ENCODE measurements around the gene NEURL4.
"Not testable (repeated sequence)": the region's sequence is repeated elsewhere in the genome, so short reads cannot be mapped to it uniquely, and the experiment has no call there.

Gene NEURL4

GRCh38 chr17:7347630-7348477 lies 18.7 kb upstream of the NEURL4 start:
- DNase-seq (ENCODE audit: extremely low read depth in 1 of 2, low read depth in 1 of 2): no peak

- no peak for DNase-seq (ENCODE audit: extremely low read depth in 1 of 2, low read depth in 1 of 2)
Observed at GRCh38 chr17:7346761-7347614, 17.9 kb upstream of the NEURL4 start.

GRCh38 chr17:7343250-7343649 lies 14.1 kb upstream of the NEURL4 start:
- no peak for DNase-seq (ENCODE audit: extremely low read depth in 1 of 2, low read depth in 1 of 2)

GRCh38 chr17:7341842-7342241 lies 12.7 kb upstream of the NEURL4 start:
- DNase-seq (ENCODE audit: extremely low read depth in 1 of 2, low read depth in 1 of 2): no peak

DNA sequence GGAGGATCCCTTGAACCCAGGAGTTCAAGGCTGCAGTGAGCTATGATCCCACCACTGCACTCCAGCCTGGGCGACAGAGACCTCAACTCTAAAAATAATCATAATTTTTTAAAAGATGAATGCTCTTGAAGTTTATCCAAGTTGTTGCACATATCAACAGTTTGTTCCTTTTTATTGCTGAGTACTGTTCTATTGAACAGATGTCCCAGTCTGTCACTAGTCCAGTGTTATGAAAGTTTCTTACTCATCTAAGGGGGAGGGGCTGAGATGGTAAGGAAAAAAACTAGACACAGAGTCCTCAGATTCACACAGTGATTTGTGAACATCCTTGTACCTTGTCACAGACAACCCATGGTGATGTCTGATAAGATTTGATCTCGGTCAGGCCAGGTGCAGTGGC lies 11.0 kb upstream of the NEURL4 start:
- no peak for DNase-seq (ENCODE audit: extremely low read depth in 1 of 2, low read depth in 1 of 2)

DNA sequence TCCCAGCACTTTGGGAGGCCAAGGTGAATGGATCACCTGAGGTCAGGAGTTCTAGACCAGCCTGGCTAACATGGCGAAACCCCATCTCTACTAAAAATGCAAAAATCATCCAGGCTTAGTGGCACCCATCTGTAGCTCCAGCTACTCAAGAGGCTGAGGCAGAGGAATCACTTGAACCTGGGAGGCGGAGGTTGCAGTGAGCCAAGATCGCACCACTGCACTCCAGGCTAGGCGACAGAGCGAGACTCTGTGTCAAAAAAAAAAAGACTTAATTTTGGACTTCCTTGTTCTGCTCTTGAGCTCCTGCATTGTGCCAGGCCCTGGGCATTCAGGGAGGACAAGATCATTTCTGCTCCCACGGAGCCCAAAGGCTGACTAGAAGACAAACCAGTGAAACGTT lies 8.5 kb upstream of the NEURL4 start:
- not testable (repeated sequence) for DNase-seq (ENCODE audit: extremely low read depth in 1 of 2, low read depth in 1 of 2)

- peak; percentile 70 to 81 for DNase-seq (ENCODE audit: extremely low read depth in 1 of 2, low read depth in 1 of 2)
Observed at GRCh38 chr17:7336240-7337175, 7.4 kb upstream of the NEURL4 start, which contains the start of gene ACAP1. ACAP1 (plus strand) TSS chr17:7336529; CDS start chr17:7336735, 206 bp downstream.

- not testable (repeated sequence) for DNase-seq (ENCODE audit: extremely low read depth in 1 of 2, low read depth in 1 of 2)
Observed at GRCh38 chr17:7335765-7336164, 6.6 kb upstream of the NEURL4 start.

DNA sequence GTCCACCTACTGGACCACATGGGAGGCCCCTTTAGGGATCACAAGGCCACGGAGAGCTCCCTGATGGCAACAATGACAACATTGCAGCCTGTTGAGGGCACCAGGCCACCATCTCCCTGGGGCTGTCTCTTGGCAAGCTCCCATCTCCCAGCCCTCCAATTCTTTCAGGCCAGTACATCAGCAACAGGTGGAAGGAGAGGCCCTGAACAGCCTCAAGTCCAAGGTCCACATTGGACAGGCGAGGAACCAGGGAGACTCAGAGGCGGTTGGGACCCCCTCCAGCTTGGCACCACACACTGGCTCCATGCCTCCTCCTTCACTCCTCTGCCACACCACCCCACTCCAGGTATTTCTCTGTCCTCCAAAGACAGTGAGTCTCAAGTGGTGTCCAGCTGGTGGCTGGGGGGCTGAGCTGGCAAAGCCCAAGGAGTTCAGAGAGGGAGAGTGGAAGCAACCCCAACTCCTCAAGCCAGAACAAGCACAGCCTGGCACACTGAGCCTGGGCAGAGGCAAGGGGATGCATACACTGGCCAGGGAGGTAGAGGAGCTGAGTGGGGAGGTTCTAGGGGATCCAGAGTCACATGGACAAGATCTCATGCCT lies 5.9 kb upstream of the NEURL4 start:
- DNase-seq (ENCODE audit: extremely low read depth in 1 of 2, low read depth in 1 of 2): no peak

DNA sequence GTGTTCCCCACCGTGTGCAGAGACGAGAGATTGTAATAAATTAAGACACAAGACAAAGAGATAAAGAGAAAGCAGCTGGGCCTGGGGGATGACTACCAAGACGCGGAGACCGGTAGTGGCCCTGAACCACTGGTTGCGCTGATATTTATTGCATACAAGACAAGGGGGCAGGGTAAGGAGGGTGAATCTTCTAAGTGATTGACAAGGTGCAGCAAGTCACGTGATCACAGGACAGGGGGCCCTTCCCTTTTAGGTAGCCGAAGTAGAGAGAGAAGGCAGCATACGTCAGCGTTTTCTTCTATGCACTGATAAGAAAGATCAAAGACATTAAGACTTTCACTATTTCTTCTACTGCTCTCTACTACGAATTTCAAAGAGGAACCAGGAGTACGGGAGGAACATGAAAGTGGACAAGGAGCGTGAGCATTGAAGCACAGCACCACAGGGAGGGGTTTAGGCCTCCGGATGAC lies 3.5 kb upstream of the NEURL4 start:
- DNase-seq (ENCODE audit: extremely low read depth in 1 of 2, low read depth in 1 of 2): not testable (repeated sequence)

DNA sequence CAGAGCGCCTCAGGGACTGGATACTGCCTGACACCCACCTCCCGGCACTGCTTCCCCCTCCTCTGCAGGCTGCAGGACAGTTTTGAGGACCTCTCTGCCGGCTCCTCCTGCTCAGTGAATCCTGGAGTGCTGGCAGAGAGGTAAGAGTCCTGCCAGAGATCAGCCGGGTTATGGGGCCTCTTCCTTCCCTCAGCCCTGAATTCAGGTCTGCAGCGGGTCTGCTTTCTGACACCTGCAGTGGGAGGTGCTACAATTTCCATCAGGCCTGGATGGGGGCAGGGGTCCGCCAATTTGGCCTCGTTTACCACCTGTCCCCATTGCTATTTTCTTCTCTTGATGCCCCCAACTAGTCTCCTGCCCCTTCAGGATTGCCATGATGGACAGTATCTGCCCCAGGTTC lies 3.0 kb upstream of the NEURL4 start:
- no peak for DNase-seq (ENCODE audit: extremely low read depth in 1 of 2, low read depth in 1 of 2)

GRCh38 chr17:7330638-7331015 lies 1.5 kb upstream of the NEURL4 start:
- no peak for DNase-seq (ENCODE audit: extremely low read depth in 1 of 2, low read depth in 1 of 2)

- peak in 1 of 2 donors; percentile 64 for DNase-seq (ENCODE audit: extremely low read depth in 1 of 2, low read depth in 1 of 2)
Observed at GRCh38 chr17:7329997-7330637, 982 bp upstream of the NEURL4 start.

DNA sequence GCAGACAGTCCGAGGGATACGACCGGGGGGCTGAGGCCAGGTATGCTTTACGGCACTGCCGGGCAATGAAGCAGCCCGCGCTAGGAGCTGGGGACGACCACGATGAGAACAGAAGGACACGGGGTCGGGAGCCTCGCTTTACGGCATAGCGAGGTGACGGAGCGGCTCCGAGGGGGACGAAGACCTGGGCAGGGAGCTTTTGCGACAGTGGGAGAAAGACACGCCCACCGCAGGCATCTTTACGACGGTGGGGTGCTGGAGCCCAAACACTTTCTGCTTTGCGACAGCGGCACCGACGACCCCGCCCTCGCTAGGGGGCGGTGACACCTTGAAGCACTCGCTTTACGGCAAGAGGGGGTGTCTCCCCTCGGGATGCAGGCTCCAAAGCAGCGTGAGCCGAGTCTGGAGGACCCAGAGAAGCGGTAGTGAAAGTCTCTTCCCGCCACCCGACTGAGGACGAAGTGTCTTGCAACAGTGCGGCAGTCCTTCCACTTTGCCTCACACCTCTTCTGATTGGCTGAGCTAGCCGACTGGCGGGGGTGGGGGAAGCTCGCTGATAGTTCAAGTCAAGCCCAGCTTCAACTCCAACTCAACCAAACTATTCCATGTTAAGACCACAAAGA lies 350 bp upstream of the NEURL4 start:
- peak; percentile 91 for DNase-seq (ENCODE audit: extremely low read depth in 1 of 2, low read depth in 1 of 2)

GRCh38 chr17:7328009-7328408 lies 1.1 kb downstream of the NEURL4 start:
- DNase-seq (ENCODE audit: extremely low read depth in 1 of 2, low read depth in 1 of 2): no peak

DNA sequence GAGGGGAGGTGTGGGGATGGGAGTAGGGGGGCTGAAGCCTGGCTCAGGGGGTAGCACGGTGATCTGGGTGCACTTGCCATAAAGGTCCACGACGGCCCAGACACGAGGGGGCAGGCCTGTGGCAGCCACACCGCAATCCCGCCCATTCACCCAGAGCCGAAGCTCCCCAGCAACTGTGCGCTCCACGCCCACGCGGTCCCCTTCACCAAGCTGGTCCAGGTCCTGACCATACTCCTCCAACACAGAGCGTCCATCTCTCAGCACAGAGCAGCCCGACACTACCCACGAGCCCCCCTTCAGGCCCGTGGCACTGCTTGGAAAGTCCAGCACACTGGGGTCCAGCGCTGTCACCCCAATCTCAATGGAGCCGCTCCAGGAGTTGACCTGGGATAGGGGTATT lies 1.6 kb downstream of the NEURL4 start:
- DNase-seq (ENCODE audit: extremely low read depth in 1 of 2, low read depth in 1 of 2): no peak

DNA sequence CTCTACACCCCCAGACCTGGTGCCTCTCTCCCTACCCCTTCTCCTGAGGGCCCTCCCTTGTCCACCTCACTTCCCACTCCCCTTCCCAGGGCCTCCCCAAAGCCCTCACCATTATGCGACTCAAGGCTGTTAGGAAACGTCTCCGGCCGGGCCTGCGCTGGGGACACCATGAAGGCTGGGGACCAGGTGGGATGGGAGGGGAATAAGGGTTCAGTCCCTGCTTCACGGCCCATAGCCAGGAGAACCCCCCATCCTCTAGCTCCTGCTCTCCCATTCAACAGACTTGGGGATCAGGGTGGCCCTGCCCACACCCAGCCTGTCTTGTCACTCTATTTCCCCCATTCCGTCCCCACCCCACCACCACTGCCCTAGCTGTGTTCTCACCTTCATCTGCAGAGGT lies 2.1 kb downstream of the NEURL4 start:
- DNase-seq (ENCODE audit: extremely low read depth in 1 of 2, low read depth in 1 of 2): no peak

DNA sequence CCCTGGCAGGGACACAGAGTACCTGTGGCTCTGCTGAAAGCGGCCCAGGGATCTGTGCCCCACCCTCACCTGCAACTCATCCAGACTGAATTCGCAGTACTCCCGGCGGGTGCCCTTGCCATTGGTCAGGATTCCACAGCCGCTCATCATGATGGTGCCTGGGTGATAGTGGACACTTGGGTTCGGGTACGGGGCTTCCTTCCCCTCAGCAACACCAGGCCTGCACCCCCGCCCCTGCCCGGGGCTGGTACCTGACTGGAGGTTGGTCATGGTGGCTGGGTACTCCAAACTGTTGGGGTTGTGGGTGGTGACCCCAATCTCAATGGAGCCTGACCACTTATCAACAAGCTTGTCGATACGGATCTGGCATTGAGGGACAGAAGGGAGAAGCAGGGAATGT lies 2.9 kb downstream of the NEURL4 start:
- DNase-seq (ENCODE audit: extremely low read depth in 1 of 2, low read depth in 1 of 2): no peak

- DNase-seq (ENCODE audit: extremely low read depth in 1 of 2, low read depth in 1 of 2): no peak
Observed at GRCh38 chr17:7325031-7325528, 4.1 kb downstream of the NEURL4 start.

Measured in activated CD8-positive, alpha-beta memory T cell treated with anti-CD3 and anti-CD28 coated beads for 1 hour (primary cell).